IMR-90 (cell line): ENCODE measurements around the gene ACYP2. TPM values are rescaled to one million over a fixed set of nuclear protein-coding genes. Genes with fewer than 3 reads are reported as not detected.

ENCODE experiments used
- ATAC-seq: fragments of 200-7000 bp; cut with Tn5 transposase; 2 replicates; pipeline ENCODE4 v1.9.1; 2020; ENCODE audit warnings: low read depth, mild to moderate bottlenecking, moderate library complexity
- BruUV-seq: library from RNA; stranded (reverse); fragments of 400-500 nt; replicated peaks from 2 replicates; lab custom pipeline; 2021; lab: Mats Ljungman, UMichigan
- CTCF ChIA-PET: fragments of 300-600 bp; formaldehyde crosslinking; extraction: SDS; loops from one replicate; lab custom pipeline; 2021; ENCODE audit warnings: antibody characterized with exemption; lab: Yijun Ruan, JAX
- POLR2A ChIA-PET: fragments of 300-600 bp; sonication (Branson Sonifier 250); formaldehyde crosslinking; loops from one replicate; lab custom pipeline; 2022; ENCODE audit warnings: antibody characterized with exemption; ENCODE audit not compliant: unreplicated experiment; lab: Charles Lee
- DNase-seq: peaks from one replicate; pipeline ENCODE4 v3.0.0; 2013
- H2AFZ ChIP-seq: replicated peaks from 2 replicates; pipeline ENCODE3; 2013; ENCODE audit warnings: low read length, mild to moderate bottlenecking; ENCODE audit not compliant: poor library complexity
- H2AK5ac ChIP-seq: 2 replicates; pipeline ENCODE4 v1.6.1; 2013; ENCODE audit warnings: low read depth, low read length, inconsistent platforms
- H2AK9ac ChIP-seq: replicated peaks from 2 replicates; pipeline ENCODE3; 2013; ENCODE audit warnings: mild to moderate bottlenecking, low read depth, low read length, moderate library complexity; ENCODE audit not compliant: poor library complexity
- H2BK120ac ChIP-seq: 2 replicates; pipeline ENCODE4 v1.6.1; 2013; ENCODE audit warnings: low read depth, low read length, inconsistent platforms
- H2BK15ac ChIP-seq: 3 replicates; pipeline ENCODE4 v1.6.1; 2013; ENCODE audit warnings: low read depth, low read length, inconsistent platforms
- H2BK20ac ChIP-seq: 2 replicates; pipeline ENCODE4 v1.6.1; 2013; ENCODE audit warnings: low read depth, mild to moderate bottlenecking, inconsistent platforms, low read length, moderate library complexity
- H2BK5ac ChIP-seq: 2 replicates; pipeline ENCODE4 v1.6.1; 2013; ENCODE audit warnings: mild to moderate bottlenecking, low read depth, low read length, inconsistent platforms; ENCODE audit not compliant: poor library complexity, severe bottlenecking
- H3K14ac ChIP-seq: replicated peaks from 2 replicates; pipeline ENCODE4 v1.6.1; 2013; ENCODE audit warnings: low read depth, low read length, inconsistent platforms
- H3K18ac ChIP-seq: 2 replicates; pipeline ENCODE4 v1.6.1; 2013; ENCODE audit warnings: low read depth, low read length, control low read depth
- H3K23ac ChIP-seq: 2 replicates; pipeline ENCODE4 v1.6.1; 2013; ENCODE audit warnings: low read depth, low read length, inconsistent platforms
- H3K27ac ChIP-seq: 2 replicates; pipeline ENCODE4 v1.5.1; 2013; ENCODE audit warnings: mild to moderate bottlenecking, control low read depth, low read length; ENCODE audit not compliant: insufficient read depth
- H3K27me3 ChIP-seq: 2 replicates; pipeline ENCODE4 v1.6.1; 2013; ENCODE audit warnings: low read length; ENCODE audit not compliant: control insufficient read depth, insufficient read depth
- H3K36me3 ChIP-seq: 2 replicates; pipeline ENCODE4 v1.6.1; 2013; ENCODE audit warnings: low read length, mixed read lengths; ENCODE audit not compliant: control insufficient read depth, insufficient read depth
- H3K4ac ChIP-seq: 2 replicates; pipeline ENCODE4 v1.6.1; 2013; ENCODE audit warnings: low read depth, low read length, inconsistent platforms
- H3K4me1 ChIP-seq: 2 replicates; pipeline ENCODE4 v1.6.1; 2013; ENCODE audit warnings: low read length, mixed read lengths; ENCODE audit not compliant: control insufficient read depth, insufficient read depth
- H3K4me2 ChIP-seq: 2 replicates; pipeline ENCODE4 v1.6.1; 2013; ENCODE audit warnings: low read depth, mild to moderate bottlenecking, control low read depth, low read length, moderate library complexity
- H3K4me3 ChIP-seq: 2 replicates; pipeline ENCODE4 v1.5.1; 2013; ENCODE audit warnings: low read depth, mild to moderate bottlenecking, control low read depth, low read length, moderate library complexity; ENCODE audit not compliant: insufficient read depth
- H3K56ac ChIP-seq: 2 replicates; pipeline ENCODE4 v1.6.1; 2013; ENCODE audit warnings: low read length, inconsistent platforms; ENCODE audit not compliant: insufficient read depth; ENCODE audit errors: extremely low read depth
- H3K79me1 ChIP-seq, 2 experiments: 2 replicates each; pipeline ENCODE4 v1.6.1; 2013; ENCODE audit warnings: low read length in 2 of 2, inconsistent platforms in 1 of 2, low read depth in 1 of 2
- H3K9ac ChIP-seq: 2 replicates; pipeline ENCODE4 v1.6.1; 2013; ENCODE audit warnings: low read depth, low read length, control low read depth
- H3K9me1 ChIP-seq: 2 replicates; pipeline ENCODE4 v1.6.1; 2013; ENCODE audit warnings: low read length, inconsistent platforms; ENCODE audit not compliant: insufficient read depth
- H3K9me3 ChIP-seq: 2 replicates; pipeline ENCODE4 v1.6.1; 2013; ENCODE audit warnings: low read length; ENCODE audit not compliant: control insufficient read depth, insufficient read depth
- H4K20me1 ChIP-seq: 2 replicates; pipeline ENCODE4 v1.6.1; 2013; ENCODE audit warnings: low read length, inconsistent platforms; ENCODE audit not compliant: insufficient read depth
- H4K5ac ChIP-seq: 2 replicates; pipeline ENCODE4 v1.6.1; 2013; ENCODE audit warnings: mild to moderate bottlenecking, low read depth, low read length, control low read depth
- H4K8ac ChIP-seq, 2 experiments: 2 replicates each; pipeline ENCODE4 v1.6.1; 2013; ENCODE audit warnings: low read depth in 2 of 2, low read length in 2 of 2, control low read depth in 1 of 2, inconsistent platforms in 1 of 2
- H4K91ac ChIP-seq: 2 replicates; pipeline ENCODE4 v1.6.1; 2013; ENCODE audit warnings: low read depth, low read length, inconsistent platforms; ENCODE audit not compliant: insufficient read depth
- MXI1 ChIP-seq: IDR thresholded peaks from 2 replicates; pipeline ENCODE4 v1.6.1; 2012; ENCODE audit warnings: low read depth, mild to moderate bottlenecking, low read length, moderate library complexity, borderline replicate concordance
- WGBS, 2 experiments: methylation state at CpG; one replicate each; pipeline versions ENCODE4 v1.1.5 to v1.1.7; 2013; ENCODE audit warnings: missing lambda C conversion rate in 2 of 2; ENCODE audit not compliant: insufficient read length in 1 of 2; ENCODE audit errors: extremely low coverage in 2 of 2; 5-methylcytosine and 5-hydroxymethylcytosine counted together
- dilution Hi-C: fragments of 300-500 bp; cut with HindIII; formaldehyde crosslinking; loops from one replicate; pipeline ENCODE4 v1.14.3; 2018; ENCODE audit warnings: low sequenced_read_pairs; ENCODE audit not compliant: unreplicated experiment
- in situ Hi-C: fragments of 300-500 bp; cut with MboI; formaldehyde crosslinking; loops from 3 replicates; pipeline ENCODE4 v1.14.3; 2019; ENCODE audit warnings: low sequenced_read_pairs, inconsistent platforms, mixed read lengths
- intact Hi-C: fragments of 100-400 bp; cut with micrococcal nuclease; formaldehyde crosslinking; loops from 2 replicates; pipeline ENCODE4 v1.10.0; 2022
- polyA plus RNA-seq, 3 experiments: library from polyadenylated mRNA; depleted of rRNA; stranded (reverse); fragments of >200 nt; gene quantifications; 2 replicates each; pipeline ENCODE4 v1.2.3, GENCODE V29; 2012; ENCODE audit warnings: low replicate concordance in 1 of 3
- total RNA-seq: library from RNA; depleted of rRNA; stranded (reverse); fragments of >200 nt; gene quantifications from 2 replicates; pipeline ENCODE4 v1.2.3, GENCODE V29; 2012
- TF ChIP-seq, protein P1 (sequence below): conservative IDR thresholded peaks from 2 replicates; pipeline ENCODE4 v1.5.1; 2012; ENCODE audit warnings: mild to moderate bottlenecking, low read depth, low read length, improper control_type of control experiment

Gene ACYP2
- total and polyA plus RNA-seq, 2 of the 4 experiments (the other 2 are of a cell fraction), result 3.9 to 7.4 TPM

DNA sequence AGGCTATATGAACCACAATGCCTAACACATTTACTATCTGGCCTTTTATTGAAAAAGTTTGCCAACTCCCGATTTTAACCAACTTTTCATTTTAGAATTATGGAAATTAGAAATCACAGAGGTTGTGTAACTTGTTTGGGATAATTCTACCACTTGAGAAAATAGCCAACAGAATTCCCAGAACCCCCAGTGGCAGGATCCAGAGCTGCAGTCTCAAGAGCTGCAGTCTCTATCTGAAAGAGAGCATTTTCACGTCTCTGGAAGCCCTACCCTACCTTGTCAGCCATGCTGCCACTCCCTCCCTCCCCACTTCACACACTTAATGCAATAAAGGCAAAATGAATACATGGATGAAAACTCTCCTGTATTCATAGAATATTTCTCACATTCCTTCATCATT lies 164.0 kb downstream of the ACYP2 start:
- H4K91ac ChIP-seq, result no peak overlapping the region

More for the DNA sequence above, 164.0 kb downstream of the ACYP2 start:
- Histone ChIP-seq H3K9ac (no peak overlapping the region), H3K56ac (no peak overlapping the region), H2AFZ (no peak overlapping the region), H3K9me1 (no peaks in the 10 kb centered on the region), H3K18ac (no peak overlapping the region), H3K4me3 (no peak overlapping the region), H2AK5ac (no peak overlapping the region), H3K14ac (no peak overlapping the region), H3K23ac (no peak overlapping the region), H3K27ac (no peak overlapping the region), H3K4me1 (no peaks in the 10 kb centered on the region), H3K36me3 (no peaks in the 10 kb centered on the region), H2BK20ac (no peak overlapping the region), H3K4ac (no peak overlapping the region), H3K9me3 (no peaks in the 10 kb centered on the region), H2BK5ac (no peak overlapping the region), H4K20me1 (no peaks in the 10 kb centered on the region), H2BK120ac (no peak overlapping the region), H3K79me1 (no peaks in the 10 kb centered on the region), H2BK15ac (no peak overlapping the region), H3K4me2 (no peak overlapping the region), H4K5ac (no peak overlapping the region), H4K8ac (no peak overlapping the region), H3K27me3 (no peaks in the 10 kb centered on the region), H2AK9ac (no peak overlapping the region)
- in situ Hi-C loops (no loop called here), dilution Hi-C loops (no loop called here), intact Hi-C loops (no loop called here)
- ATAC-seq (no peak), DNase-seq (no peak)
- TF ChIP-seq, protein P1, sequence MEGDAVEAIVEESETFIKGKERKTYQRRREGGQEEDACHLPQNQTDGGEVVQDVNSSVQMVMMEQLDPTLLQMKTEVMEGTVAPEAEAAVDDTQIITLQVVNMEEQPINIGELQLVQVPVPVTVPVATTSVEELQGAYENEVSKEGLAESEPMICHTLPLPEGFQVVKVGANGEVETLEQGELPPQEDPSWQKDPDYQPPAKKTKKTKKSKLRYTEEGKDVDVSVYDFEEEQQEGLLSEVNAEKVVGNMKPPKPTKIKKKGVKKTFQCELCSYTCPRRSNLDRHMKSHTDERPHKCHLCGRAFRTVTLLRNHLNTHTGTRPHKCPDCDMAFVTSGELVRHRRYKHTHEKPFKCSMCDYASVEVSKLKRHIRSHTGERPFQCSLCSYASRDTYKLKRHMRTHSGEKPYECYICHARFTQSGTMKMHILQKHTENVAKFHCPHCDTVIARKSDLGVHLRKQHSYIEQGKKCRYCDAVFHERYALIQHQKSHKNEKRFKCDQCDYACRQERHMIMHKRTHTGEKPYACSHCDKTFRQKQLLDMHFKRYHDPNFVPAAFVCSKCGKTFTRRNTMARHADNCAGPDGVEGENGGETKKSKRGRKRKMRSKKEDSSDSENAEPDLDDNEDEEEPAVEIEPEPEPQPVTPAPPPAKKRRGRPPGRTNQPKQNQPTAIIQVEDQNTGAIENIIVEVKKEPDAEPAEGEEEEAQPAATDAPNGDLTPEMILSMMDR, result 0 out of 2 replicates have a peak, but pooled peaks have one; percentile 7
- no peak for TF ChIP-seq MXI1
- BruUV-seq, result no TSS peak
- ChIA-PET POLR2A (no interaction called here), CTCF (no interaction called here)
- no CpG with 5 or more reads among the region's 2 CpGs for WGBS, 2 experiments
